GM21390 (cell line): ENCODE results near the gene FSTL4.
"Not testable (repeated sequence)": the region's sequence is repeated elsewhere in the genome, so short reads cannot be mapped to it uniquely, and the experiment has no call there.

Experiments used
- ATAC-seq: cut with Tn5 transposase; IDR thresholded peaks from one replicate; pipeline ENCODE4 v1.9.1; 2021; ENCODE audit not compliant: unreplicated experiment

Gene FSTL4

DNA sequence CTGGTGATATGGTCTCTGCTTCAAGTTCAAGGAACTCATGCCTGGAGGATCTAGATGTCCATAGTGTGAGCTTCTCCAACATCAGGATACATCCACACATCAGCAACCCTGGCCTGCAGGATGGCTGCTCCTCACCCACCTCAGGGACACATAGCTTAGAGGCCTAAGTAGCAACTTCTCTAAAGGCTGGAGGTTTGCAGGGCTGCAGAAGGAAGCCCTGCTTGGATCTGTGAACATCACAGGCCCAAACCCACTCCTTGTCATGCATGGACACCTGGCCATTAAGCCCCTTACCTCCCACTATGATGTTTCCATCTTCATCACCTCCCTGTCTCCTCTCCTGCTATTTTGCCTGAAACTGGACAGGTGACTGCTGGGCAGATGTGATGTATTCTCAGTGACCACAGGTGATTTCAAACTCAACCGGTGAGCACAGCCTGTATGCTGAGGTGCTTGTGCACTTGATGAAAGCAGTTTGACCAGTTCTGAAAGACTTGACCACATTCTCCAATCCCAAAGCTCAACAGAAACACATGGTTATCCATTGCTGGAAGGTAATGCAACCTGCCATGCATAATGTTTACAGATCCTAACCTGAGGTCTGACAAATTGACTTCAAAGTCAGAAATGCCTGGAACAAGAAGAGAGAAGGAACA, 205.2 kb downstream of the FSTL4 start:
- ATAC-seq: no peak

DNA sequence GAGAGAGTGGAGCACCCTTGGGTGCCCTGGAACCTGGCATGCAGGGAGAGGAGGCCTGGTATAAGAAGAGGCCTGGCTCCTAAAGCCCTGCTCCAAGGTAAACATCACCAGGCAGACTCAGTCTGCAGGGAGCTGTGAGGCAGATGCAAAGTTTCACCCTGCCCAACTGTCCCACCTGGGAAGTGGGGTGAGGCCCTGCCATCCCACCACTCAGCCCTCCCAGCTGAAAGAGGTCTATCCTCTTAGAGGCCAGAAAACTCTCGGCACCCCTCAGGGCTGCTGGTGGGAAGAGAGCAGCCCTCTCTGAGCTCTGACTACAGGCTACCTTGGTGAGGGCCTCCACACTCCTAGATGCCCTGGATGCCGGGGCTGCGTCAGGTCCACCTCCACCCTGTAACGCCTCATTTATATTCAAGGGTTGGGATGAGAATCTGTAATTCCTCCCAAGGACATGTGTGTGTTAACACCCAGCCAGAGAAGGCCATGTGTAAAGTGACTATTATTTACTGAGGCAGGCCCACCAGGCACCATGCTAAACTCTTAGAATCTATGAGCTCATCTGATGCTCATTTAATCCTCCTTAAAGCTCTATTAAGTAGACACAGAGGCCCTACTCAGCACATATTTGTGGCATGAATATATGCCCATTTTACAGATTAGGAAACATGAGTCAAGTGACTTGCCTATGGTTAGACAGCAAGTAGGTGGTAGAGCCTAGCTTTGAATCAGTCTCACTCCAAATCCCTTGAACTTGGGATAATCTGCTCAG, 205.9 kb downstream of the FSTL4 start:
- no peak for ATAC-seq

DNA sequence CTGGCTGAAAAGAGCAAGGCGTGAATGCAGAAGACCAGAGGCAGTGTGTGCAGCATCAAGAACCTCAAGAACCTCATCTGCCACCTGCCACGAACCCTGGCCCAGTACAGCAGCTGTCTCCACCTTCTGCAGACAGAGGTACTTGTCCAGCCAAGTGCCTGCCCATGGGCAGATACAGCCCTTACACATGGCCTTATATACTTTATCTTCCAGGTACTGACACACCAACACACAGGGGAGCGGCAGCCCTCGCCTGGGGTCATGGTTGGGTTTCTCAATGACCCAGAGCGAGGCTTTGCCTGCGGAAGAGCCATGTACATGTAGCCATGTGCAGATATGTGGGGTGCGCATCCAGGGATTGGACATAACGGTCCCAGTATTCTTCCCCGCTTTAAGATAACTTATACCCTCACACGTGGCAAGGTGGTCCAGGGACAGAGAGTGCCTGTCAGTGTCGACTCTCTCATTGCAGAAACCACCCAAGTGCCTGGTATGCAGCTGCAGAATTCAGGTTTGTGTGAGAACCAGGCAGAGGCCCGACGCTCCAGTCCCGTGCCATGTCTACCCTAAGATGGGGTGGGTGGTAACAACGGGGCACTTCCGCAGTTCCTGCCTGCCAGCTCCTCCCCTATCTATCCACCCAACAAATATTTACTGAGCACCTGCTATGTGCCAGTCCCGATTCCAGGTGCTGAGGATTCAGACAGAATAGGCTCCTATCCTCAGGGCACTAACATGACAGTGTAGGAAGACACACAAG, 206.9 kb downstream of the FSTL4 start:
- no peak for ATAC-seq

DNA sequence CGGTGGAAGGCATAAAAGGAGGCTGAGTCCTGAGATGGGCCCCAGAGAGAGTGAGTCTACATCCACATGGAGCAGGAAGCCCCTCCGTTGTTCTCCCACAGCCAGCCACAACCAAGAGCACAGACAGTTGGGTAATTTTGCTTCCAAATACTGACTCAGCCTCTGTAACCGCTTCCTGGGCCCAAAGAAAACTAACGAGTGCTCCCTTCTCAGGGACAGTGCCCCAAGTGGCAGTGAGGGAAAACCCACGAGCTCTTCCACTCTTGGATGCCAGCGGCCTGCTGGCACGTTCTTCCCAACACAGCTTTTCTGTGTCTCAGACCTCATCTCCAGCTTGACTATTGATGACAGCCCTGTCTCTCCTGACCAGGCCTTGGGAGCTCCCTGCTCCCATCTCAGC, 207.6 kb downstream of the FSTL4 start:
- ATAC-seq: no peak

DNA sequence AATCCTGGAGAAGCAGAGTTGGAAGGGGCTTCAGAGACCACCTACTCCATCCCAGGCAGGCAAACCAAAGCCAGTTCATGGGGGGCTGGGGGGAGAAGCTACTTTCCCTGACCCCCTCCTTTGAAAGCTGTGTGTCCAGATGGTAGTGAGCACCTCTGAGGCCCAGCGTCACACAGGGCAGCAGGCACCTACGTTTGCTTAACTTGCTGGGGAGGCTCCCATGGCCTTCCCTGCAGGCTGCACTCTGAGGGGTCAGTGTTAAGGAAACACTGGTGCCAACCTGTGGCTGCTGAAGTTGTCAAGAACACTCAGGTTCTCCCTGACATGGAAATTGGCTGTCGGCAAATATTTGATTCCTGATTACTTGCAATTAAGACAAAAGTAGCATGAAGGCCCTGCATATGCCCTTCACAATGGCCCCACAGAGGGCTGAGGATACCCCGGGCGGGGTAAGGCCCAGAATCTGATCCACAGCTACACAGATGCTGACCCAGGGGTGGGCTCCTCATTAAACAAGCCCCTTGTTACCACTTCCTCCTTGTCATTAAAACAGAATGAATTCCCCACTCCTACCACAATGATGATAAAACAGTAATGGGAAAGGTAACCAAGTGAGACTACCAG, 208.5 kb downstream of the FSTL4 start:
- ATAC-seq: no peak

DNA sequence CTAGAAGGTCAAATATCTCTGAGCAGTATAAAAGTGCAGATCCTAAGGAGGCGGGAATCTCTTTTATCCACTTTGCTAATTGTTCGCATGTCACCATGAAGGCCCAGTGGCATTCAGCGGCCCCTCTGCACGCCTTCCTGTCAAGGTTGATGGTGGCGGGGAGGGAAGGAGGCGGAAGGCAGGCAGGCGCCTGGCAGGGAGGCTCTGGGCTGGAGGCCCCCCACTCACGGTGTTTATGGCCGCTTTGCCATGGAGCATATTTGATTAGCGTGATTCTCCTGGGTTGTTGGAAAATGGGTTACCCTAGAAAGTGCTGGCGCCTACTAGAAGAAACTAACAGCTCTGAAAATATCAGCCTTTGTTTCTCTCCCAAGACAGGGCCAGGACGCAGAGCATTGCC, 209.6 kb downstream of the FSTL4 start:
- ATAC-seq: no peak

DNA sequence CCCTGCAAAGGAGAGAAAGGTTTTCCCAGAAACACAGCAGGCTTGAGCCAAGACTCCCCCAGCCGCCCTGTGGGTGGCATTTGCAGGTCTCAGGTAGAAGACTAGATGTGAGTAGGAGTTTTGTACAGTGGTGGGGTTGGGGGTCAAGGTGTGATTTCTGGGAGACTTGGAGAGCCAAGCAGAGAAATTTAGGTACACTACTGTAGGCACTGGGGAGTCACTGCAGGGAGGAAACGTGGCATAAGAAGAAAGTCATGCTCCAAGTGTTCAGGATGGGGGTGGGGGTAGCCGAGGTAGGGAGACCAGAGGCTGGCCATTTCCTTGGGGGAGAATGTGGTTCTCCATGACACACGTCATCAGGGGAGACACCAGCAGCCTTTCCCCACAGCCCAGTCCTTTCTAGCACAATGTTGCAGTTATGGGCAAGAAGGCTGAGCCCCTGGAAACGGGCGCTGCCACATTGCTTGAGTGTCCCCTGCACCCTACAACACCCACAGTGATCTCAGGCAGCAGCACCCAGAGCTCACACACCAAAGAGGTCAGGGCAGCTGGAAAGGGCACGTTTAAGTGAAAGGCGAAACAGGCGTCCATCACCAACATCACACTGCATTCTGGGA, 210.5 kb downstream of the FSTL4 start:
- ATAC-seq: no peak

DNA sequence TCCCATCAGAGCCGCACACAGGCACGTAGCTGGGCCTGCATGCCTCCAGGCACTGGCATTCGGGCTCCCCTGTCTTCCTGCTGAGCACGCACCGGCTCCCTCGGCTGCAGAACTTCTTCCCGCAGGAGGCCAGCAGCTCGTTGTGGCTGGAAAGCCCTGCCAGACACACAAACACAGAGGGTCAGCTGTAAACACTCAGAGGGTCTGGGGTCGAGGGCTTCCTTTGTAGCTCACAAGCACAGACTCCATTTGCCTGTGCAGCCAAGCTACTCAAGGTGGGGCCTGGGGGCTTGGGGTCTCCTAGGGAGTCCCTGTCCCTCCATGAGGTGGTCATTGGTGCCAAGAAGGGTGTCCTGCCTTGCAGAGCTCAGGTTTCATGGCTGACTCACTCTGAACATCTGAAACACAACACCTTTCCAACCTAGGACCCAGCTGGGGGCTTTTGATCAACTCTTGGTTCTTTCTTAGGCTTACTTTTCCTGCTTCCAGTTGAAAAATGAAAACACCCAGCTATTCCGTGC, 211.4 kb downstream of the FSTL4 start:
- ATAC-seq: no peak

DNA sequence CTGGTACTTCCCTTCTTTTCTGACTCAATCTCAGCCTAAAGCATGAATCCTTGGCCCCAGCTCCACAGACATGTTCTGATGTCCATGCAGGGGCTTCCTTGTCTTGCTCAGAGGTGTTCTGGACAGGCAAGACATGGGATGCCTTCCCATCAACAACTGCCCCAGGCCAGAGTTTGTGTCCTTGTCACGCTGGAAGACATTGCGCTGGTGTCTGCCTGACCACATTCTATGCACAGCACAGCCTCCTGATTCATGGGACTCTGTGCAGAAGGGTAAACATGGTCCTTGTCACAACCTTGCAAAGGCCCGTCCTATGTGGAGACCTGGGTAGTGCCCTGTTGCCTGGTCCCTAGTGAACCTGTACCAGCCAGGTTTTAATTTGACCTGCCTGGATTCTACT, 212.2 kb downstream of the FSTL4 start:
- ATAC-seq: no peak

DNA sequence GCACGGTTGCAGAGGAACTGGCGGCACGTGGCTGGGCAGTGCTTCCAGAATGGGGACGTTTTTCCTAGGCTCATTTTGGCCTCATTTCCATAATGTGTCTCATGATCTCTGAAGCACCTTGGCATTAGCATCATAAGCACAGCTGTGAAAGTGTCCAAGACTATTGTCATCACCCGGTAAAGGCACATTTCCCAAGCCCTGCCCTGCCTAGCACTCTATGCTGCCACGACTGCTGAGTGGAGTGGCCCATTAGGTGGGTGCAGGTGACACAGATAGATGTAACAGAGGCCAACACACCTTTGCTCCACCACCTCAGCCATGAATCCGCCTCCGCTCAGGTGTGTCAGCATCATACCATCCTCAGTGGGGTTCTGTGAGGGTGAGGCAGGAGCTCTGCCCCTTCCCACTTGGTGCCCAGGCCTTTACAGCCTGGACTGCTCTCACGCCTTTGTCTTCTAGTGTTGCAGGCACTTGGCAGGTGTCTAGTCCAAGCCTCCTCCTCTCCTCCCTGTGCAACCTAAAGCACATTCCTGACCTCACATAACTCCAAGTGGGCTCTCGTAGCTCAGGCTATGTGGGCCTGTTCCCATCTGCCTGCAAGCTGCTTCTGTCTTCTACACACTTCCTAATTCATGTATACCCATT, 213.0 kb downstream of the FSTL4 start:
- ATAC-seq: no peak

DNA sequence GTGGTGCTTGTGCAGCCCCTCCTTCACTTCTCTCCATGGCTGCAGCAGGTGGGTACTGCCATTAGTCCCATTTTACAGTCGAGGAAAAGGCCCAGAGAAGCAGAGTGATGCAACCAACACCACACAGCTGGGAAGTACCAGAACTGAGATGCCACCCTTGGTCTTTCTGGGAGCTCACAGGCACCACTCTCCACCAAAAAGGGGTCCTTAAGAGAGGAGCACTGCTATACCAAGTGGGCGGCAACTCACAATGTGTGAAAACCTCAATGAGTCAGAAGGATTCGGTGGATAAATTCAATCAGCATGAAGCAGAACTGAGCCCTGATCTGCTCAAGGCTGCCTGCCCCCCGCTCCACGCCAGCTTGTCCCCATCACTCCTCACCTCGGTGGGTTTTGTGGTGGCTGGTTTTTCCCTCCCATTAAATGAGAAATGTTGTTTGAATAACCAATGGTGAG, 213.7 kb downstream of the FSTL4 start:
- ATAC-seq: peak; percentile 66

DNA sequence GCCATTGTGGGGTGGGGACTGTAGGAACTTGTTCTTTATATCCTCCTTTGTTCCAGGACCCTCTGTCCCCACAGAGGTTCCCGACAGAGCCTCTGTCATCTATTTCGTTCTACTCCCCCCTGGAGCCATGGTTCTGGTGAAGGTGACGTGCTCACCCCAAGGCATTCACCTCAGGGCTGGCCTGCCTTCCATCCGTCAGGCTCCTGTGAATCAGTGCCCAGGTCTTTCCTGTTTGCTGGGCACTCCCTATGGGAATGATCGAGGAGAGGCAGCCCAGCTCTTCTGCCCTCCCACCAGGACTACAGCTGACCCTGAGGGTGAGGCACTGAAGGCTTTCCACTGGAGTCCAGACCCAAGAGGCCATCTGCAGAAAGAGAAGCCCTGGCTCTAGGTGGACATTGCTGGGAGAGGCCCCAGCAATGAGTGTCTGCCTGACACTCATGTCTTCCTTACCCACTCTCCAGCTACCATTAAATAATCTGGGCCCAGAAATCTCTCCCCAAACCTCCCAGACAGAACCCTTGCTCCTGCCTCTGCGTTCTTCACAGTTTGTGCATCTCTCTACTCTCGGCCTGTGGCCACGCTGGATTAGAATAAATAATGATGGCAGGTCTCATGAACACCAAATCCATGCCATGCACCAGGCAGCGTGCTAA, 214.2 kb downstream of the FSTL4 start:
- ATAC-seq: no peak

DNA sequence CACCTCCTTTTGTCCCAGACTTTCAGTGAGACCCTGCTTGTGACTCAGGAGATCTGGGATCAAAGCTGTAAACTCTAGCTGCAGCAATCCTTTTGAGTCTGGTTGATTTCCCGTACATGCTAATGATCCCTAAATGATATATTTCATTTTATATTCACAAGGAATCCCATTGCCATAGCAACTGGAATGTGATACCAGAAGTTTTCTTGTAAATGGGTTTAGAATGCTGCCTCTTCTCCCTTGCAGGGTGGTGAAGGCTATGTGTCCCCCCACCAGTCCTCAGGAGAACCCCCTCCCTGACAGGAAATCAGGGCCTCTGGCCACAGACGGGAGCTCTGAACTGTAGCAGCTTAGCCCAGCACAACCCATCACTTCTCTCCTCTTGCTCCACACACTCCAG, 215.0 kb downstream of the FSTL4 start:
- ATAC-seq: no peak

DNA sequence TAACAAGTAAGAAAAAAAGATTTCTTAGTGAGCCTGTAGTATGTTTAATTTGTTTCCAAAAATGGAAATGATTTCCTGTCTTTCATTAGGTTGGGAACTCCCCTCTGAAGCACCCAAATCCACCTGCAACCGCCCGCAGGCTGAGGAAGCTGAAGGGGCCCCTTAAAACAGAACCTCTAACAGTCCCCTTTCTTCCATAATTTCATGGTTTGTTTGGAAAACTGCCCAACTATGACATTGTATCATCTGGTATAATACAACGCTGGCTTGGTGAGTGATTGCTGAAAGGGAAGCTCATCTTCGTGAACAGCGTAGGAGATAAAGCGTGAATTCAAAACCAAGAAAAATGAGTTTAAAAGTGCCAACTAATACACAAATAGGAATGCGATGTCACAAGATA, 215.5 kb downstream of the FSTL4 start:
- no peak for ATAC-seq

DNA sequence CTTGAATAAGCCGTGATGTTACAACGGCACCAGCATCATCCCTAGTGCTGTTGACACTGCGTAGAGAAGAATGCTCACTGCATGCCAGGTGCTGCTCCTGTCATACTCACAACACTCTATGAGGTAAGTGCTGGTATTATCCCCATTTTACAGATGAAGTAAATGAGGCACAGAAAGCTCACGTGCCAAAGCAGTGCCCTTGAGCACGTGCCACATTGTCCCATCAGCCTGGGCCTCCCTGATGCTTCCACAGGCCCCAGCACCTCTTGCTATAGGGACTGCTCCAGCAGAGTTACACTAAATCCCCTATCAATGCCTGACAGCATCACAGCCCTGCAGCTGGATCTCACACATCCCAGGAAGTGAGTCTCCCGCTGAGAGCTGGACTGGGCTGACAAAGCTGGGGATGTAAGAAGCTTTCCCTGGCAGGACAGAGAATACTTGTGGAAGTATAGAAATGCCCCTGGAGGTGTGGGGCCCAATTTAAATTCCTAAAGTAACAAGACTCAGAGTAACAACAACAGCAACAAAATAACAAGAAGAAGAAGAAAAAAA, 216.1 kb downstream of the FSTL4 start:
- no peak for ATAC-seq

DNA sequence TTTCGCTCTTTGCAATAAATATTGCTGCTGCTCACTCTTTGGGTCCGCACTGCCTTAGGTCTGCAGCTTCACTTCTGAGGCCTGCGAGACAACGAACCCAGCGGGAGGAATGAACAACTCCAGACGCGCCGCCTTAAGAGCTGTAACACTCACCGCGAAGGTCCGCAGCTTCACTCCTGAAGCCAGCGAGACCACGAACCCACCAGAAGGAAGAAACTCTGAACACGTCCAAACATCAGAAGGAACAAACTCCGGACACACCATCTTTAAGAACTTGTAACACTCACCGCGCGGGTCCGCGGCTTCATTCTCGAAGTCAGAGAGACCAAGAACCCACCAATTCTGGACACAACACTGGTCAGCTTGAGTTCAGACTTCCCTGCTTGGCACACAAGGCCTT, 217.1 kb downstream of the FSTL4 start:
- ATAC-seq: not testable (repeated sequence)

DNA sequence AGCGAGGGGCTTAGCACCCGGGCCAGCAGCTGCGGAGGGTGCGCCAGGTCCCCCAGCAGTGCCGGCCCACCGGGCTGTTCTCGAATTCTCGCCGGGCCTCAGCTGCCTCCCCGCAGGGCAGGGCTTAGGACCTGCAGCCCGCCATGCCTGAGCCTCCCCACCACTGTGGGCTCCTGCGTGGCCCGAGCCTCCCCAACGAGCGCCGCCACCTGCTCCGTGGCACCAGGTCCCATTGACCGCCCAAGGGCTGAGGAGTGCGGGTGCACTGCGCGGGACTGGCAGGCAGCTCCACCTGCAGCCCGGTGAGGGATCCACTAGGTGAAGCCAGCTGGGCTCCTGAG, 217.9 kb downstream of the FSTL4 start:
- not testable (repeated sequence) for ATAC-seq

DNA sequence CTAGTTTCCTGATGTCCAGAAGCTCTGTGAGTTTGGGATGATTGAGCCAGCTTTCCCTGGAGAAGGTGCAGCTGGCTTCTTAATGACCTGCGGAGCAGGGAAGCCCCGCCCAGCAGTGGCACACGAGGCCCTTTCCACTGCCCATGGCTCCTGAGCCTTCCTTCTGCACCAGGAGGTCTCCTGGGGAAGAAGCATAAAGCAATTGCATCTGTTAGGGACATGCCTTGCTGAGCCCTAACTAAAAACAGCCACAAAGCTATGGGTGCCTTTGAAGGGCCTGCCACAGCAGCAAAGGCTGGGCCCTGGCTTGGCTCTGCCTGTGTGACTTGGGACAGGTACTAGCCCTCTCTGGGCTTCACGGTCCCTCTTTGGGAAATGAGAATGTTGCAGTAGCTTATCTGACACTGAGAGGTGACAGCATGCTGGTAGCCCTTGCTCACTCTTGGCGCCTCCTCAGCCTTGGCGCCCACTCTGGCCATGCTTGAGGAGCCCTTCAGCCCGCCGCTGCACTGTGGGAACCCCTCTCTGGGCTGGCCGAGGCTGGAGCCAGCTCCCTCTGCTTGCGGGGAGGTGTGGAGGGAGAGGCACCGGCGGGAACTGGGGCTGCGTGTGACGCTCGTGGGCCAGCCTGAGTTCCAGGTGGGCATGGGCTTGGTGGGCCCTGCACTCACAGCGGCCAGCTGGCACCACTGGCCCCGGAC, 218.4 kb downstream of the FSTL4 start:
- ATAC-seq: no peak

DNA sequence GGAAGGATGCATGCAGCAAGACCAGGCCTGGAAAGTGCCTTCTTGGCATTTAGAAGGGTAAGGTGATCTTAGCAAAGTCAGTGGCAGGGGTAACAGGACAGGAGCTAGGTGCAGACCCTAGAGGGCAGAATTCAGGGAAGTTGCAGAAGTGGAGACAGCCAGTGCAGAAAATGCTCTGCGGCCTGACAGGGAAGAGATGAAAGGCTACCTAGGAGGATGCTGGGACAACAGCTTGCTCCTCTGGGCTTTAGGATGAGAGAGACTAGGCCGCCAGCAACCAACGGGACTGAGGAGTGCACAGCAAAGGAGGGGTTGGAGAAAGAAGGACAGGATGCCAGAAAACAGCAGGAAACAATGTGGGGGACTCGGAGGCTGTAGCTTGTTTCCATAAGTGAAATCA, 219.9 kb downstream of the FSTL4 start:
- ATAC-seq: no peak
